NCI-H345 treated with DMSO at 0.1 percent for 48 hours (cell line): Measurements from ENCODE around the gene BLM.
"Not testable (repeated sequence)": the region's sequence is repeated elsewhere in the genome, so short reads cannot be mapped to it uniquely, and the experiment has no call there.

ENCODE experiments used
- DNase-seq: peaks from one replicate; lab custom pipeline; 2025; ENCODE audit not compliant: unreplicated experiment; lab: John Stamatoyannopoulos, UW

Gene BLM

DNA sequence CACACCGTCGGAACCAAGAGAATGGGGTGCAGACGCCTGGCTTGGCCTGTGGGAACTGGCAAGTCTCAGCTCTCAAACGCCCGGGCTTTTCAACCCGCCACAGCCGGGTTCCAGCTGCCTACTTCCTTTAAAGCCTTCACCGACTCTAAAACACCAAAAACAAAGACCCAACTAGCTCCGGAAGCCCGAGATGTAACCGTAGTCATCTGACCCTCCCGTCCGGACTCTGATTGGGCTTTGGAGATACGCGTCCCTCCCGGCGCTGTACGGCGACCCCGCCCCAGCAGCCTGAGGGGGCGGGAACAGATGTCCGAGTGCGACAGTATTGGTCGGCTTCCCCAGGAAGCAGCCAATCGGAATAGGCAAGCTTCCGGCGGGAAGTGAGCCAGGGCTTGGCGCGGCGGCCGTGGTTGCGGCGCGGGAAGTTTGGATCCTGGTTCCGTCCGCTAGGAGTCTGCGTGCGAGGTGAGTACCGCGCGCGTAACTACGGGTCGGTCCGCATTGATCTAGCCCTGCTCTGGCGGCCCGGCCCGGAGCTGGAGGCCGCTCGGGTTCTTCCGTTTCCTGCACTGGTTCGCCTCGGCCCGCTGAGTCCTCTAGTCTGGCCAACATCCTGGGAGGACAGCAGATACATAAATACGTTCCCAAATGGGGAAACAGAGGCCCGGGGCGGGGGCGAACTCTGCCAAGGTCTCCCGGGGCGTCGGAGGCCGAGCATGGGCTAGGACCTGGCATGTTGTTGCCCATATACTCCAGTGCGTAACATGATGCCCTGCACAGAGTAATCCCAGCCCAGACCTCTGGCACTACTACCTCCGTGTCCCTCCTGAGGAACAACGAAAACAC lies at the start of gene BLM:
Gene BLM, plus strand, starts transcription at position 371 of the 846 bp plus-strand sequence. CDS start 30,047 bp downstream, outside the sequence.
- DNase-seq: peak; percentile 84

DNA sequence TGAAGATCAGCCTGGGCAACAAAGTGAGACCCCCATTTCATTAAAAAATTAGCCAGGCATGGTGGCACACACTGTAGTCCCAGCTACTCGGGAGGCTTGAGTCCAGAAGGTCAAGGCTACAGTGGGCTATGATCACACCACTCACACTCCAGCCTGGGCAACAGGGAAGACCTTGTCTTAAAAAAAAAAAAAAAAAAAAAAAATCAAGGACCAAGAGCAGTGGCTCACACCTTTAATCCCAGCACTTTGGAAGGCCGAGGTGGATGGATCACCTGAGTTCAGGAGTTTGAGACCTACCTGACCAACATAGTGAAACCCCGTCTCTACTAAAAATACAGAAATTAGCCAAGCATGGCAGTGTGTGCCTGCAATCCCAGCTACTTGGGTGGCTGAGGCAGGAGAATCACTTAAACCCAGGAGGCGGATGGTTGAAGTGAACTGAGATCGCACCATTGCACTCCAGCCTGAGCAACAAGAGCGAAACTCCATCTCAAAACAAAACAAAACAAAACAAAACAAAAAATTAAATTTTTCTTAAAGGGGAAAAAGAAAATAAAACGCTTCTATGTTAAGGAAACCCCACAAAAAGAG lies 49.3 kb upstream of the BLM start:
- not testable (repeated sequence) for DNase-seq

DNA sequence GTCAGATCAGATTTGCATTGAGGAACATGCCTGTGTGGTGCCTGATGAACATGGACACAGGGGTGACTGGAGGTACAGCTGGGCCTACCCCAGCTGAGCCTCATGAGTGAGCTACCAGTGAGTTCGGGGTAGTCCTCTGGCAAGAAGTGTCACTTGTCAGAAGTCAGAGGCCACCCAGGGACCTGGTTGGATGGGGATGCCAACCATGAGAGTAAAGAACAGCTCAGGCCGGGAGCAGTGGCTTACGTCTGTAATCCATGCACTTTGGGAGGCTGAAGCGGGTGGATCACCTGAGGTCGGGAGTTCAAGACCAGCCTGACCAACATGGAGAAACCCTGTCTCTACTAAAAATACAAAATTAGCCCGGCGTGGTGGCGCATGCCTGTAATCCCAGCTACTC lies 46.5 kb upstream of the BLM start:
- DNase-seq: not testable (repeated sequence)

DNA sequence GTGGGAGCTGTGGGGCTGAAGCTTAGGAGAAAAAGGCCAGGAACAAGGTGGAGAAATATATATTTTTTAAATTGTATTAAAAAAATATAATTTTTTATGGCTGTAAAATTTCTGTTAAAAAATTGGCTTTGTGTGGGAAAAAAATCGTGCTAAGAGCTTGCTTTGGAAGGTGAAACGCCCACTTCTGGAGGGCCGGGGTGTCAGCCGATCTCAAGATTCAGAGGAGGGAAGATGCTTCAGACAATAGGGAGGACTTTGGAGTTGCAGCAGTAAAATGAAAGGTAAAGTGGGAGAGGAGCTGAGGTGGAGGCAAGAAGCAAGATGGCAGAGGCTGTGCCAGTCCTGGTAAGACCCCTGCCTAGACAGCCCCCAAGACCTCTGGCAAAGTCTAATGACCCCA lies 45.9 kb upstream of the BLM start:
- no peak for DNase-seq

DNA sequence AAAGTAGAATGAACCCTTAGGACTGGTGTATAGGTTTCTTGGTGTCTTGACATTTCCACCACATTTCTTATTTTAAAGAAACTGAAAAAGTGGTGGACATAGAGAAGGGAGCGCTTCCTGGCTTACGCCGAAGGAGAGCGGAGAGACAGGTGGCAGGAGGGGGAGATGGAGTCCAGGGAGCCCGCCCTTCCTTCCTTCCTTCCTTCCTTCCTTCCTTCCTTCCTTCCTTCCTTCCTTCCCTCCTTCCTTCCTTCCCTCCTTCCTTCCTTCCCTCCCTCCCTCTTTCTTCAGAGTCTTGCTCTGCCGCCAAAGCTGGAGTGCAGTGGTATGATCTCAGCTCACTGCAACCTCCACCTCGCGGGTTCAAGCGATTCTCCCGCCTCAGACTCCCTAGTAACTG lies 43.8 kb upstream of the BLM start:
- not testable (repeated sequence) for DNase-seq

- no peak for DNase-seq
Observed at GRCh38 chr15:90674476-90674875, 42.7 kb upstream of the BLM start.

GRCh38 chr15:90675464-90675863 lies 41.7 kb upstream of the BLM start:
- no peak for DNase-seq

DNA sequence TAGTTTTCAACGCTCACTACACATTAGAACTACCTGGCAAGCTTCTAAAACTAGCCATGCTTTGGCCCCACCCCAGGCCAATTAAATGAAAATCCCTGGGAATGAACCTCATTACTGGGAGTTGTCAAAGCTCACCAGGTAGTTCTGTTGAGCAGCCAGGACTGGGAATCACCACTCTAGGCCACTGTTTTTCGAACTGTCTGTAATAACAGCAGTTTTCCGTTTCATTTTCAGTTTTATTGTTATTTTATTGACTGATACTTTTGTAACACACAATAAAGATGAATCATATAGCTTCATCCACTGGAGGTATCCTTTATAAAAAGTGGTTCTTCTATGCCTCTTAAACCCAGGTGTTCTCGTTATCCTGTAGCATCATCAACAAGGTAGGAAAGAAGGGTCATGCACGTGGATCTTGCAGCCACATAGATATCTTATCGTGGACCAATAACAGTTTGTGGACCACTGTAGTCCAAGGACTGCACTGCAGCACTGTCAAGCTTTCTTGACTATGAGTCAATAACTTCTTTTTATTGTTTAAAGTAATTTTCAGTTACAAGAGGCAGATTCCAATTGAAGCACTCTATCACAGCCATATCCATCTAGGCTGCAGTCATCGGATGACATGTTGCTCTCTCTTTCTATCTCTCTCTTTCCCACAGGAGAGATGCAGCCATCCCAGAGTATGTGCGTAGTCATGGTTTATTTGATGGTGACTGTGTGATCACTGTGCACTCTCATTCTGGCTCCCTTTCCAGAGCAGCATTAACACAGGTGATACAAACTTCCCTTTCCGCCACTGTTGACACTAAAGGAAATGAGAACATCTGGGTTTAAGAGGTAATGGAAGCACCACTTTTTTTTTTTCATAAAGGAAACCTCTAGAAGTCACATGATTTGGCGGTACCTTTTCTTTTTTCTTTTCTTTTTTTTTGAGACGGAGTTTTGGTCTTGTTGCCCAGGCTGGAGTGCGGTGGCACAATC lies 39.0 kb upstream of the BLM start:
- DNase-seq: no peak

DNA sequence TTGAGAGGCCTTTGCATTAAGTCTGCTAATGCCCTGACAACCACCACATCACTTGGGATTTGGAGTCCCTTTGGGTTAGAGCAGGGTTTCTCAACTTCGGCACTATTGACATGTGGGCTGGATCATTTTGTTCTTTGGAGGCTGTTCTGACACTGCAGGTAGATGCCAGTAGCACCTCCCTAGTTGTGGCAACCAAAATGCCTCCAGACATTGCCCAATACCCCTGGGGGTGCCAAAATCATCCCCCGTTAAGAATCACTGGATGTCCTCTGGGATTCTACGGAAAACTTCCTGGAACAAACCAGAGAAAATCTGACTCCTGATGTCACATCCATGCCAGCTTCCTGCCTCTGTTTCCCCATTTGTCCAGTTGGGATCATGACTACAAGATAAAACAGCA lies 37.2 kb upstream of the BLM start:
- DNase-seq: no peak

DNA sequence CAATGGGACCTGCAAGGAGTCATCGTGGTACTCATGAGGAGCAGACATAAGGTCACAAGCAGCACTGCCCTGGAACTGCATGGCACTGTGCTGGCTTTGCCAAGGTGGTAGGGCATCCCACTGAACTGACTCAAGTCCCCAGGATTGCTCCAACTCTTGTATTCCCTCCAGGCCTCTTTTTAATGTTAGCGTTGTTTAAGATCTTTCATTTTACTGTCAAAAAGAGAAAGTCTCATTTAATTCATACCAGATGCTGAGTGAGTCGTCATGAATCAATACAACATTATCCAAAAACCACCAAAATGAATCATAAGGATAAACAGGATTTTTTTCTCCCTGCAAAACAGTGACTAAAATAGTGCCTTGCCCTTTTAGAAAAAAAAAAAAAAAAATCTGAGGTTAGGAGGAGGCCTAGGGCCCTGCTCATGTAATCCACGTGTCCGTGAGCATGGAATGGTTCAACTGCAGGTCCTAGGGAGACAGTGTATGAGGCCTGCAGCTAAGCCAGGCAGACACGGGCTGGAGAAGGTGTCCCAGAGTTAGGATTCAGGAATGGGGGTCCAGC lies 36.7 kb upstream of the BLM start:
- no peak for DNase-seq

GRCh38 chr15:90681056-90681455 lies 36.1 kb upstream of the BLM start:
- DNase-seq: no peak

- DNase-seq: no peak
Observed at GRCh38 chr15:90681480-90681879, 35.7 kb upstream of the BLM start.

DNA sequence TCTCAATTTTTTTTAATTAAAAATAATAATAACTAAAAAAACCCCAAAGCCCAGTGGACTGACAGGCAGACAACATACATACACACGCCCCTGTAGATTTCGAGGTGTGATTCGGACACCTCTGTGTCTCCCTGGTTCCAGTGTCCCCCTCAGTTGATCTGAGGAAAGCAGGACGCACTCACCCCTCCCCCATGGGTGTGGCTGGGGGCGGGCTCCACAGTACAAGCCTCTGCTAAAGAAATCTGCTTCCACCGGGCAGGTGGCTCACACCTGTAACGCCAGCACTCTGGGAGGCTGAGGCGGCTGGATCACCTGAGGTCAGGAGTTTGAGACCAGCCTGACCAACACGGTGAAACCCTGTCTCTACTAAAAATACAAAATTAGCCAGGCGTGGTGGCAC lies 33.8 kb upstream of the BLM start:
- no peak for DNase-seq

DNA sequence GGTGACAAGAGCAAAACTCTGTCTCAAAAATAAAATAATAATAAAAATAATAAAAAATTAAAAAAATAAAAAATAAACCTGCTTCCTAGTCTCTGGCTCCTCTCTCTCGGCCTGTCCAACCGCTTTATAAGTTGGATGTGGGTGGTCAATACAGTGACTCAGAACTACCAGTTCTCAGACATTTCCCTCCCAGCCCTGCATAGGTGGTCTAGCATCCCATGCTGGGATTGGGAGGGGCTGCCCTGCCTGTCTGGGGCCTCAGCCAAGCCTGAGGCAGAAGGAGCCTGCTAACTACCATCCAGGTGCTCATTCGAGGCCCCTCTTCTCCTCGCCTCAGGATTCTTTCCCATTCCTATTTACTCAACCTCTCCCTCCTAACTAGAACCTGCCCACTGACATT lies 33.3 kb upstream of the BLM start:
- DNase-seq: no peak

GRCh38 chr15:90684281-90684680 lies 32.9 kb upstream of the BLM start:
- no peak for DNase-seq

GRCh38 chr15:90685591-90686434 lies 31.3 kb upstream of the BLM start:
- DNase-seq: no peak

- no peak for DNase-seq
Observed at GRCh38 chr15:90686435-90687218, 30.5 kb upstream of the BLM start.

- not testable (repeated sequence) for DNase-seq
Observed at GRCh38 chr15:90689326-90689961, 27.7 kb upstream of the BLM start.

DNA sequence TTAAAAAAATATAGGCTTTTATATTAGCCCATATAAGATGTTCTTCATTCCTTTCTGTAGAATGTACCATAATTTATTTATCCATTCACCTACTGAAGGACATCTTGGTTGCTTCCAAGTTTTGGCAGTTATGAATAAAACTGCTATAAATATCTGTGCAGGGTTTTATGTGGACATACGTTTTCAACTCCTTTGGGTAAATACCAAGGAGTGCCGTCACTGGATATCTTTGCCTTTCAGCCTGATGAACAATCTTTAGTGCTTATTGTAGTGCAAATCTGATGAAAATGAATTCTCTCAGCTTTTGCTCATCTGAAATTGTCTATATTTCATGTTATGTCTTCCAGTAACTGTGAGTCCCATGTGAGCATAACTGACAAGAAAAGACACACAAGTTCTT lies 26.6 kb upstream of the BLM start:
- DNase-seq: no peak
